Measurements from ENCODE around the gene DGKE.

GRCh38 chr17:56817066-56817465 is 16.9 kb upstream of the DGKE start:
- TF ChIP-seq RAD21 (conservative IDR thresholded peaks at IDR 0.05) (no peak), CTCF (IDR thresholded peaks at IDR 0.05; ENCODE audit: poor library complexity, severe bottlenecking) (no peak), EZH2 (IDR thresholded peaks at IDR 0.05; ENCODE audit: borderline replicate concordance, insufficient read depth, low read length, poor library complexity, severe bottlenecking) (no peak), POLR2AphosphoS5 (IDR thresholded peaks at IDR 0.05) (no peak), SMC3 (conservative IDR thresholded peaks at IDR 0.05; ENCODE audit: poor library complexity) (no peak), EP300 (conservative IDR thresholded peaks at IDR 0.05; ENCODE audit: poor library complexity, severe bottlenecking) (no peak)

All from neural cell (in vitro differentiated cells).